AG04450 (cell line): Measurements from ENCODE around the gene ABCA3. TPM values are rescaled to one million over a fixed set of nuclear protein-coding genes. Genes with fewer than 3 reads are reported as not detected.

ENCODE experiments used
- CTCF ChIA-PET: fragments of 300-600, 350-600 bp; formaldehyde crosslinking; extraction: SDS; loops from one replicate; lab custom pipeline; 2022; ENCODE audit warnings: antibody characterized with exemption, inconsistent platforms; lab: Charles Lee
- POLR2A ChIA-PET: fragments of 350-600 bp; formaldehyde crosslinking; extraction: SDS; loops from one replicate; lab custom pipeline; 2021; ENCODE audit warnings: antibody characterized with exemption, inconsistent platforms; lab: Yijun Ruan, JAX
- DNase-seq: peaks from one replicate; pipeline ENCODE4 v3.0.0-alpha.2; 2011; ENCODE audit warnings: low read depth, low spot score
- H3K27ac ChIP-seq: one replicate; pipeline ENCODE4 v1.5.1; 2012; ENCODE audit warnings: low read depth, low read length, control low read depth
- H3K27me3 ChIP-seq: one replicate; pipeline ENCODE4 v1.6.0; 2012; ENCODE audit warnings: low read length; ENCODE audit not compliant: control insufficient read depth, insufficient read depth
- H3K4me3 ChIP-seq: 2 replicates; pipeline ENCODE4 v1.5.1; 2011; ENCODE audit warnings: mild to moderate bottlenecking, low read depth, low read length, control low read depth
- H3K9me3 ChIP-seq: 2 replicates; pipeline ENCODE4 v1.5.1; 2012; ENCODE audit warnings: low read length; ENCODE audit not compliant: control insufficient read depth, insufficient read depth
- CTCF ChIP-seq: IDR thresholded peaks from 2 replicates; pipeline ENCODE4 v1.5.1; 2011; ENCODE audit warnings: low read depth, low read length, control low read depth, inconsistent platforms
- polyA plus RNA-seq: library from polyadenylated mRNA; depleted of rRNA; stranded (reverse); fragments of >200 nt; gene quantifications from 2 replicates; pipeline ENCODE4 v1.2.3, GENCODE V29; 2011

The ABCA3 gene
- polyA plus RNA-seq, 1 experiment: 0.06 TPM

GRCh38 chr16:2299915-2300192 is 40.7 kb downstream of the ABCA3 start:
- CTCF ChIA-PET: no interaction called here
- no peak for DNase-seq
- H3K27ac ChIP-seq: no peak overlapping the region
- no peak for TF ChIP-seq CTCF
- H3K4me3 ChIP-seq: no peak overlapping the region
- no peaks in the 10 kb centered on the region; the same call in 1 of the 2 replicates for H3K9me3 ChIP-seq
- H3K27me3 ChIP-seq: peaks cover 12% of the 10 kb centered on the region
- POLR2A ChIA-PET: no interaction called here

GRCh38 chr16:2299121-2299914 is 41.2 kb downstream of the ABCA3 start:
- POLR2A ChIA-PET: interaction anchor here (0.7 kb wide), 1 partner anchor 17 kb away, joined by 8 read pairs; no protein-coding TSS in a partner anchor
- Histone ChIP-seq H3K4me3 (no peak overlapping the region), H3K9me3 (no peaks in the 10 kb centered on the region; the same call in 1 of the 2 replicates), H3K27ac (no peak overlapping the region), H3K27me3 (peaks cover 12% of the 10 kb centered on the region)
- CTCF ChIA-PET: no interaction called here
- TF ChIP-seq CTCF: no peak
- no peak for DNase-seq

- H3K9me3 ChIP-seq: no peaks in the 10 kb centered on the region; the same call in 1 of the 2 replicates
These were observed 41.9 kb downstream of the ABCA3 start for GRCh38 chr16:2298621-2299020.

GRCh38 chr16:2297506-2297860 is 43.0 kb downstream of the ABCA3 start:
- no peak for DNase-seq
- peaks cover 12% of the 10 kb centered on the region for H3K27me3 ChIP-seq
- ChIA-PET CTCF (no interaction called here), POLR2A (no interaction called here)
- no peak for TF ChIP-seq CTCF
- H3K4me3 ChIP-seq: no peak overlapping the region
- no peak overlapping the region for H3K27ac ChIP-seq
- no peaks in the 10 kb centered on the region; the same call in 1 of the 2 replicates for H3K9me3 ChIP-seq

More at GRCh38 chr16:2298621-2299020, 41.9 kb downstream of the ABCA3 start:
- no peak overlapping the region for H3K27ac ChIP-seq
- CTCF ChIA-PET: no interaction called here
- H3K27me3 ChIP-seq: peaks cover 12% of the 10 kb centered on the region
- H3K4me3 ChIP-seq: no peak overlapping the region
- POLR2A ChIA-PET: interaction anchor here (0.7 kb wide), 1 partner anchor 18 kb away, joined by 8 read pairs; no protein-coding TSS in a partner anchor
- DNase-seq: no peak
- no peak for TF ChIP-seq CTCF

GRCh38 chr16:2296661-2297505 is 43.6 kb downstream of the ABCA3 start:
- H3K27ac ChIP-seq: no peak overlapping the region
- peaks cover 12% of the 10 kb centered on the region for H3K27me3 ChIP-seq
- no peaks in the 10 kb centered on the region; the same call in 1 of the 2 replicates for H3K9me3 ChIP-seq
- POLR2A ChIA-PET: no interaction called here
- TF ChIP-seq CTCF: peak; percentile 30; the same call in 1 of the 2 replicates
- DNase-seq: no peak
- H3K4me3 ChIP-seq: no peak overlapping the region
- CTCF ChIA-PET: no interaction called here
